ENCODE data around the gene PHF12.

GRCh38 chr17:28896884-28897768, 54.2 kb downstream of the PHF12 start, which contains the start of gene FLOT2:
- no peak for TF ChIP-seq CTCF (IDR thresholded peaks at IDR 0.05; ENCODE audit: insufficient read depth, low read length, poor library complexity, severe bottlenecking)
- TF ChIP-seq EZH2phosphoT487 (conservative IDR thresholded peaks at IDR 0.05; ENCODE audit: low read length) = no peak
